ENCODE measurements around the gene TLCD3B.
"Not testable (repeated sequence)": the region's sequence is repeated elsewhere in the genome, so short reads cannot be mapped to it uniquely, and the experiment has no call there.

TLCD3B gene

DNA sequence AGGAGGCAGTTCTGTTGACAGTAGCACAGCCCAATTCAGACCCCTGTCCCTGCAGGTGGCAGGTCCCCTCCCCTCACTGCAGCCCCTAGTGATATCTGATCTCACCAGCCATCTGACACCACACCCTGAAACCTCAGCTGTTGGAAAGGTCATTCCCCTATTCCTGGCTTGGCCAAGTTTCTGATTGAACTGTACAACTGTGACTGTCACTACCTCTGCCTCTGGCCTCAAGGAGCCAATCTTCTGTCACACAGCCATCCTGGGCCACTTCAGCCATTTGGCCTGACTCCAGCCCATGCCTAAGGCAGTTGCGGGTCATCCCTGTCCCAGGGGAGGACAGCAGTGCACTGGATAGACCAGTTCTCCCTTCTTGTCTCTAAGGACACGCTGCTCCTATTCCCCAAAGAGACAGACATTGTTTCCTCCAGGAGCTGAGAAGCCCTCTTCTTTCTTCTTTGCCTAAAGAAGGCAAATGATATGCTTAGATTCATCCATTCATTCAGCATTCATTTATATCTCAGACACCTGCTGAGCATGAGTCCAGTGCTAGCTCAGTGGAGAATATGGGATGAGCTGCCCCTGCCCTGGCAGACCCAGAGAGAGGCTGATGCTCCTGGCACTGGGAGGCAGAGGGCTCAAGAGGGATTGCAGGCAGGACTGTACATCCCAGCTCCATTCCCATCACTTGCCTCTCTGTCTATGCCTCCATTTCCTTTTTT lies 29.9 kb upstream of the TLCD3B start:
- no peak for DNase-seq (ENCODE audit: low spot score)

DNA sequence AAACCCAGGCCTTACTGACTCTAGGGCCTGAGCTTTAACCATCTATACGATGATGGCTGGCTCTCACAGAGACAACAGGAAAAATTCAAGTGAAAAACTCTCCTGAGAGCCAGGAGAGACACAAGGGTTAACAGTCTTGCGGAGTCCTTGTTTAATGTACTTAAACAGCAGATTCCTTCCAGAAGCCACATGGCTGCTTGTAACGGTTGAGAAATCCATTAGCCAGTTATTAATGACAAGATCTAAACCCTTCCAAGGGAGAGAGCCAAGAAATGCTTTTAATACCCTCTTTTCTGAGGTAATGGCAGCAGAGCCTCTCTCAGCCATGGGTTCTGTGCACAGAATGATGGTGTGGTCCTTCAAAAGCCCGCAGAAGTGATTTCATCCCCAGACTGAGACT lies 29.3 kb upstream of the TLCD3B start:
- DNase-seq (ENCODE audit: low spot score) = no peak

DNA sequence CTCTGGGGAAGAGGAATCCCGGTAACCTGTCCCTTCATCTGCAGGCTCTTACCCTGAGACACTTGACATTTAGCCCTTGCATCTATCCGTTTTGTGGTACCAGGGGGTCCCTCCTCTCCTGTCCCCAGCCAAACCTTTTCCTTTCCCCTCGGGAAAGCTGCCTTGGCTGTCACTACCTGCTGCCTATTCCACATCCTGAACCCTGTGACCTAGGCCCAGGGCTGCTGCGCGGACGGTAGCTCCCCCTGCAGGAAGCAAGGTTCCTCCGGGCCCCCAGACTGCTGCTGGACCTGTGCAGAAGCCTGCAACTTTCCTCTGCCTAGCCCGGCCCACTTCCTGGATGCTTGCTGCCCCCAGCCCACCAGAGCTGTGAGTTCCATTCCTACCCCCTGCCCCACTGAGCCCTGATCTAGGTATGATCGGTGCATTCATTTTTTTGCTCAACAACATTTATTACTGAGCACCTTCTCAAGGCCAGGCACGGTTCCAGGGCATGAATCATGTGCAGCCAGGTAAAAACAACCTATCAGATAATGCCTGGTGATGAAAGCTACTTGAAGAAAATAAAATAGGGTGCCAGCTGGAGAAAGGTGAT lies 24.0 kb upstream of the TLCD3B start:
- DNase-seq (ENCODE audit: low spot score) = no peak

DNA sequence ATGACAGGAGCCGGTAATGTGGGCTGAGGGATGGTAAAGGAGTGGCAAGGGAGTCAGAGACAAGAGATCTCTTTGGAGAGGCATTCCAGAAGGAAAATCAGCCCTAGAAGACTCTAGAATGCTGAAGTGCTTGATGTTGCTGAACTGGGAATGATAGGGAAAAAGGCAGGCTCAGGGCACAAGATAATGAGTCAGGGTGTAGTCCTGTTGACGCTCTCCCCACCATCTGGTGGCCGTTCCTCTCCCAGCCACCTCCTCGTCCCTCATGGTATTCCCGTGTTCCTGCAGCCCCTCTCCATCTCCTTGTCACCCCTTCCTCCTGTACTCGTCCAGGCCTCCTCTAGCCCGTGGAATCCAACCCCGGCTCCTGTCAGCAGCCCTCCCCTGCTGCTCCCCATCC lies 23.4 kb upstream of the TLCD3B start:
- no peak for DNase-seq (ENCODE audit: low spot score)

DNA sequence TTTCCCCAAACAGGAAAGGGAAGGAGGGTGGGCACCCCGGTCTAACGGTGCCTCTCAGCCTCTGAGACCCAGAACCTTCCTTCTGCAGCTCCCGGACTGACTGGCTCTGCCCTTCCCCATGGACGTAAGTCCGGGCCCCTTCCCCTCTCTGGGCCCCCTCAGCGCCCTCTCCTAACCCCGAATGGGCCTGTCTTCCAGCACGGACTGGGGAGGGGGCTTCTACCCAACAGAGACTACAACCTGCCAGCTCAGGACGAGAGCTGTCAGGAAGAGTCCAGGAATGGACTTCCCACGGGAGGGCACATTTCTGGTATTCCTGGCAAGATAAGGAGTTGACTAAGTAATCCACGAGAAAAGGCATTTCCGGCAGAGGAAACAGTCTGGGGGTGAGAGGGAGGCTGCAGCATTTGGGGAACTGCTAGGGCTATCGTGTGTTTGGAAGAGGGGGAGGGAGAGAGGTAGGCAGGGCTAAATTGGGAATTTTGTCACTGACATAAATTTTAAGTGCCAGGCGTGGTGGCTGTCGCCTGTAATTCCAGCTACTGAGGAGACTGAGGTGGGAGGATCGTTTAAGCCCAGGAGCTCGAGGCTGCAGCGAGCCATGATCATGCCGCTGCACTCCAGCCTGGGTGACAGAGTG lies 22.4 kb upstream of the TLCD3B start:
- DNase-seq (ENCODE audit: low spot score) = peak; percentile 86

DNA sequence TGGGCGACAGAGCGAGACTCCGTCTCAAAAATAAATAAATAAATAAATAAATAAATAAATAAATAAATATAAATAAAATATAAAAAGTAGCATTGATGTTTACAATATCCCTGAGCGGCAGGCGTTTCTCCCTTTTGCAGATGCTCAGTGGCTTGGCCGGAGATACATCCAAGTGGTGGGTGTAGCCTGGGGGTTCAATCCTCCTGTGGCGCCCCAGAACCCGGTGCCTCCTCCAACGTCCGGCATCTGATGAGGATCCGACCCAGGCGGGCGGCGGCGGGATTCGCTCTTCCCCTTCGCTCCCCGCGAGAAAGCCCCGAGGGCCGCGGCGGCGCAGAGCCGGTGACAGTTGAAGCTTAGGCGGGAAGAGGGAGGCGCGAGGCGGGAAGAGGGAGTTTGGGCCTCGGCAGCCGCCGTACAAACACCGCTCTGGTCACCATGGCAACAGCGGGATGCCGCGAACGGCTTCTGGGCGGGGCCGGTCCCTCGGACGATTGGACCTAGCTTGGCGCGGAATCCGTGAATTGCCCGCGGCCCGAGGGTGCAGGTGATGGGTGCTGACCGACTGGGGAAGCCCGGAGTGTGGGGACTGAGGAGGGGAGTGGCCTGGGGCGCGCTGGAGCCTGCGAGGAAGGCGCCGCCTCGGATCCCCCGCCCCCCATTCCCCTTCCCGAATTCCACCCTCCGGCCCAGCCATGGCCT lies 21.8 kb upstream of the TLCD3B start:
- peak; percentile 97 for DNase-seq (ENCODE audit: low spot score)

DNA sequence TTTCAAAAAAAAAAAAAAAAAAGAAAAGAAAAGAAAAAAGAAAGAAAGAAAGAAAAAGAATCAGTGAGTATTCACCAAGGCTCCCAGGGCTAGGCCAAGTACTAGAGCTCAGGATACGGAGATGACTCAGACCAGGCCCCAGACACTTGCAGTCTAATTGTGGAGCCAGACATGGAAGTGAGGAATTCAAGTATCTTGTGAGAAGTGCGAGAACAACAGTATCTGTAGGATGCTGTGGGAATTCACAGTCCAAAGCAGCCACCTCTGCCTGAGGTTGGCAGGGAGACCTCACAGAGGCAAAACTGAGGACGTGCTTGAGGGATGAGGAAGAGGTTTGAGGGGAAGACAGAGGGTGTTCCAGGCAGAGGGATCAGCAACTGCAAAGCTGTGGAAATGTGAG lies 20.4 kb upstream of the TLCD3B start:
- DNase-seq (ENCODE audit: low spot score) = peak; percentile 80

DNA sequence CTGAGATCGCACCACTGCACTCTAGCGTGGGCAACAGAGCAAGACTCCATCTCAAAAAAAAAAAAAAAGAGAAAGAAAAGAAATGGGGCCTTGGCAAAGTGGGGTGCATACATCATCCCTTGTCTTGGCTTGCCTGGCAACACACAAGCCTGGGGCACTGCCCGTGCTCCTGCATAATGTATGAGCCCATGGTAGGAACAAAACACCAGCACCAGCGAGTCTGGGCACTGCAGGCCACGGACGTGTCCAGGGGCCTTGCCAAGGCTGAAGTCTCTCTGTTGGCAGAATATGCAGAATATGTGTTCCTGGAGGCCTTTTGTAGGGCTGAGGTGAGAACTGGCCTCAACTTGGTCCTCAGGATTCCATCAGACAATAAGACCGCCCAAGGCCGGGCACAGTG lies 18.8 kb upstream of the TLCD3B start:
- DNase-seq (ENCODE audit: low spot score) = no peak

DNA sequence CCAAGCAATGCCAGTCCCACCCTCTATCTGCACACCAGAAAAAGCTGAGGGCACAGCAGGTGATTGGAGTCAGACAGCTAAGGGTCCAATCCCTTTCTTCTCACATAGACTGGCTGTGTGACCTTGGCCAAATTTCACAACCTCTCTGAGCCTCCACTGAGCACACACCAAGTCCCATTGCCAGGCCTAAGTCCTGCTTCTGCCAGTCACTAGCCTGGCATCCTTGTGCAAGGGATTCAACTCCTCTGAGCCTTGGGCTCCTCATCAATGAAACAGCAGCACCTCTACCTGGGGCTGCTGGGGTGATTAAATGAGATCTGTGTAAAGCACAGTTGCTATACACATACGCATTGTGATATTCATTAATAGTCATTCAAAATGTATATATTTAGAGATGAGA lies 15.5 kb upstream of the TLCD3B start:
- DNase-seq (ENCODE audit: low spot score) = no peak

DNA sequence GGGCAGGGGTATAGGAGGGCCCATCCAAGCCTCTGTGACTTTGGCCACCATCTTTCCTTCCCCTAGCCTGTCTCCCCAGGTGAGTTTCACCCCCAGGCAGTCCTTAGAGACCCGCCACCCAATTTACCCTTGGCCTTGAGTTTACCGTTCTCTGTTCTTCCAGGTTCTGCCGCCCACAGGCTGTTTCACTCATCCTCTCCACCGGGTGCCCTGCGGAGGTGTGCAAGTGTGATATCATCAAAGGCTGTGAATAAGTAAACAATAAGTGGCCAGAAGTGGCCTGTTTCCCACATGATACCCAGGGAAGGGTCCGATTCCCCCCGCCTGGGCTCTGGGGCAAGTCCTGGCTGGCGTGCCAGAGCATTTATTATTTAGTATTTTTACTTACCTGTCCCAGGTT lies 15.1 kb upstream of the TLCD3B start:
- no peak for DNase-seq (ENCODE audit: low spot score)

DNA sequence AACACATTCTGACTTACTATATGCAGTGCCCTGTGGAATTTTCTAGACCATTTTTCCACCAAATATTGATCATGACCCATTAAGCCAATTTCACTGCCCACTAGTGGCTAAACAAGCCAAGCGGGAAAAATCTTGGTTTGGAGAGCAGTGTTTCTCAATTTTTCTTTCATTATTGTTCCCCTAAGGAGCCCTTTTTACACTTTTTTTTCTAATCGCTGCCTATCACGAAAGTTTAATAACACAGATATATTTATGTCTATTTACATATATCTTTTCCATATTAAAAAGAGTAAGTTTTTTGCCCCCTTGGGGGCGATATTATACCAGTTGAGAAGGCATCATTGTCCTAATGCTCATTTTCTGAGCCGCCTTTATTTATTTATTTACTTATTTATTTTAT lies 10.8 kb upstream of the TLCD3B start:
- DNase-seq (ENCODE audit: low spot score) = no peak

DNA sequence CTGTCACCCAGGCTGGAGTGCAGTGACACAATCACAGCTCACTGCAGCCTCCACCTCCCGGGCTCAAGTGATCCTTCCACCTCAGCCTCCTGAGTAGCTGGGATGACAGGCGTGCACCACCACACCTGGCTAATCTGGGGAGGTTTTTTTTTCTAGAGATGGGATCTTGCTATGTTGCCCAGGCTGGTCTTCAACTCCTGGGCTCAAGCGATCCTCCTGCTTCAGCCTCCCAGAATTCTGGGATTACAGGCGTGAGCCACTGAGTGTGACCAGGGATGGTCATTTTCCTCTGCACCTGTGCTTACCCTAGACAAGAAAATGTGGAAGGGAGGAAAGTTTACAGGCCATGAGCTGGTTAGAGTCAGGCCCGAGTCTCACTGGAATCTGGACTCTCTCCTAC lies 9.6 kb upstream of the TLCD3B start:
- DNase-seq (ENCODE audit: low spot score) = not testable (repeated sequence)

DNA sequence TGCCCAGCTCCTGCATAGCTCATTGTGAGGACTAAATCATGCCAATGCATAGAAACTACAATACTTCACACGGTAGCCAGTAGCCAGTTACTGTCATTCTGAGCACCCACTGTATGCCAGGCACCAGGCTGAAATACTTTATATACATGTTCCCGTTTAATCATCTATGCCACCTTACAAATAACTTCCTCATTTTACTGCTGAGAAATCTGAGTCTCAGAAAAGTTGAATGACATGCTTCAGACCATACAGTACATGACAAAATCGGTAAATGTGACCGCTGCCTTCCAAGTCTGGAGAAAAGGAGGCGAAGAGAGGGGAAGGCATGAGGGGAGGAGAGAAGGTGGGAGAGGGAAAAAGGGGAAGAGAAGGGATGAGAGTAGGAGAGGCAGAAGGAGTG lies 9.2 kb upstream of the TLCD3B start:
- DNase-seq (ENCODE audit: low spot score) = no peak

DNA sequence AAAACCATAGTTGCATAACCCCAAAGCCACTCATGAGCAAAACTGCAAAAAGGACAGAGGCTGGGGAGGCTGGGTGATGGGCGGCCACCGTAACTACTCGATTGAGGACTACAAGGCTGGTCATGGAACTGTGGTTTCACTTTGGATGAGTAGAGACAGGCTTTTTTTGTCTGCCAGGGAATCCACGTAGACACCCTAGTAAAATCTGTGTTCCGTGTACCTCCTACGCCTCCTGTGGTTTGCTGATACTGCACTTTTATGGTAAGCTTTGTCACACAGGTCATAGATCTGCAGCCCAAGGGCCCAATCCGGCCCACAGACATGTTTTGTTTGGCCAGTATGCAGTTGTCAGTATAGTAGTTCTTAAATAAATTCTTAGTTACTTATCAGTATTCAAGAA lies 2.2 kb upstream of the TLCD3B start:
- no peak for DNase-seq (ENCODE audit: low spot score)

DNA sequence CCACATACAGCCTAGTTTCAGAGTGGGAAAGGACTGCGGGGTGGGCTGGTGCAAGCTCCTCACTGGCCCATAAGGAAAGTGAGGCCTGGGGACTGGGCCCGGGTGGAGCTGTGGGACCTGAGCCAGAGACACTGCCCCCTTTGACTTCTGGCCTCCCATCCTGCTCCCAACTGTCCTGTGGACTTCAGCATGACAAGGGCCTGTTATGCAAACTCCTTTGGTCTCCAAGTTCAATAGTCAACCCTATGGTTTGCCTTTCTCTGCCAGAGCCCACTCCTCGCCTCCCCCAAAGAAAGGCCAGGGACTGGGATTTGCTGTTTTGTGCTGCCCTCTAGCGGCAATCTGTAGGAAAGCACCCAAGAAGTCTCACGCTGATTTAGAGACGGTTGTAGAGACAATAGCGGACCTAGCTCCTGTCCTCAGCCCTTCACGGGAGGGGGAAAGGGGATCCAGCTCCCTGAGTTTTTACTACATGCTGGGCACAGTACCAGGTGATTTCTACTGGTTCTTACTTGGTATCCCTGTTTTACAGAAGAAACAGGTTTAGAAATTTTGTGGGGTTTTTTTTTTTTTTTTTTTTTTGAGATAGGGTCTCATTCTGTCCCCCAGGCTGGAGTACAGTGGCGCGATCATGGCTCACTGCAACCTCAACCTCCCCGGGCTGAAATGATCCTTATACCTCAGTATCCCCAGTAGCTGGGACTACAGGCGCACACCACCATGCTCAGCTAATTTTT lies 1.2 kb upstream of the TLCD3B start:
- DNase-seq (ENCODE audit: low spot score) = peak; percentile 74

DNA sequence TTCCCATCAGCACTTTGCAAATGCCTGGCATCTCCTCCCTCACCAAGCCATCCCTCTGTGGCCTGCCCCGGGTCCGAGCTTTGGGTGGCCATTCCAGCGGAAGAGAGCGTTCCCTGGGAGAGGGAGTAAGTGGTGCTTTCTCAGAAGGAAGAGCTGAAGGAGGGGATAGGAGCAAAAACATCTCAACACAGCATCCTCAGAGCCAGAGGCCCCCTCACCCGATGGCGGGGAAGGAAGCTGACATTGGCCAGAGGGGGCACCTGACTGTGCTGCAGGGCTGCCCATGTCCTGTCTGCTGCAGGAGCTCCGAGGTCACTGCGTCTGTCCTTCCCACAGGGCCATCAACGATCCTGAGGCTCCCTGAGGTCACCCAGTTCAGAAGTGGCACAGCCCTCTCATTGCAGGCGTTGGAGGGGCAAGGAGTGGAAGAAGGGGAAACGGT lies 427 bp upstream of the TLCD3B start:
- DNase-seq (ENCODE audit: low spot score) = no peak

DNA sequence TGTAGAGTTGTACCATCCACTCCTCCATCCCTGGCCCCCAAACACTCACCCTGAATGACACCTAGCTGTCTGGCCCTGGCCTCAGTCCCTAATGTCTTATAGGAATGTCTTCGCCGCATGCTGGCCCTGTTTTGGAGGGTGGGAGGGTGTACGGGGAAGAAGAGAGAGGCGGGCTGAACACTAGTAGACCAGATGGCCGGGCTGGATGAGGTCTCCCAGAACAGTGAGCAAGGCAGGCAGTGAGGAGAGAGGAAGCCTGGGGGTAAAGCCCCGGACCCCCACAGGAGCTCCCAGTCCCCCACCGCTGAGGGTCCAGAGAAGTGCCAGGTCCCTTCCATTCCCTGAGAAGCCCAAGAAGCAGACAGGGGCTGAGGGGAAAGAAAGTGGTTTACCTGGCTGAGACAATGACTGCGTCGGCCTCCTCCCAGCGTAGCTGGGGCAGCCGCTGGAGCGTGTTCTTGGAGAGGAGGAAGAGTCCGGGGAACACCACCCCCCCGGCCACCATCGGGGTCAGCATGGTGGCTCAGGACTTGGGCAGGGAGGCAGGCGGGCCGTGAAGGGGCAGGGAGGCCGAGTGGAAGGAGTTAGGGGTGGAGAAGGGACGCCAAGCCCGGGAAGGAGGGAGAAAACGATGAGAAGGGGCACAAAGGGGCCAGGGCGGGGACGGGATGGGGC lies 923 bp downstream of the TLCD3B start:
- no peak for DNase-seq (ENCODE audit: low spot score)

DNA sequence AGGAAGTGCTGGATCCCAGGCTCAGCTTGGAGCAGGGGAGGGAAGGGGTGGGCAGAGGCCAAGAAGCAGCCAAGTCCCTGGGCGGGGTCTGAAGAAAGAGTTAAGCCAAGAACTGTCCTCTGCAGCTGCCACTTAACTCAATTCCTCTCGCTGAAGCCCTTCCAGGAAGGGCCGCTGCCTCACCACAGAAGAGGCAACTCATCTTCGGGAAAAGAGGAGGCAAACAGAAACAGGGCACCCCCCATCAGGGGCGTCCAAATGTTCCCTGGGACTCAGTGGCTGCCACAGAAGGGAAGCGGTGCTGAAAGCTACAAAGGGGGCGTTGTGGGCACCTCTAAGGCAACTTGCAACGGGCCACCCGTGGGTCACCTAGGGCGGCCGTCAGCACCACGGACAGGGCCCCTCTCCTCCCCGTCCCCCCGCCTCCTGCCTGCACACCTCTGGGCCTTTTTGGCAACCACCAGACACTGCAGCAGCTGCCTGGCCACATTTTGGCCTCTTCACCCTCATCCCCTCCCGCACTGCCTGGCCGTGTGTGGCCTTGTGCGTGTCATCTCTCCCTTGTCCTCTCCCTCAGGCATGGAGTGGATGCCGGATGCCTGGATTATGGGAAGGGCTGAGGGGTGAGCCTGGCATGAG lies 2.5 kb downstream of the TLCD3B start:
- no peak for DNase-seq (ENCODE audit: low spot score)

DNA sequence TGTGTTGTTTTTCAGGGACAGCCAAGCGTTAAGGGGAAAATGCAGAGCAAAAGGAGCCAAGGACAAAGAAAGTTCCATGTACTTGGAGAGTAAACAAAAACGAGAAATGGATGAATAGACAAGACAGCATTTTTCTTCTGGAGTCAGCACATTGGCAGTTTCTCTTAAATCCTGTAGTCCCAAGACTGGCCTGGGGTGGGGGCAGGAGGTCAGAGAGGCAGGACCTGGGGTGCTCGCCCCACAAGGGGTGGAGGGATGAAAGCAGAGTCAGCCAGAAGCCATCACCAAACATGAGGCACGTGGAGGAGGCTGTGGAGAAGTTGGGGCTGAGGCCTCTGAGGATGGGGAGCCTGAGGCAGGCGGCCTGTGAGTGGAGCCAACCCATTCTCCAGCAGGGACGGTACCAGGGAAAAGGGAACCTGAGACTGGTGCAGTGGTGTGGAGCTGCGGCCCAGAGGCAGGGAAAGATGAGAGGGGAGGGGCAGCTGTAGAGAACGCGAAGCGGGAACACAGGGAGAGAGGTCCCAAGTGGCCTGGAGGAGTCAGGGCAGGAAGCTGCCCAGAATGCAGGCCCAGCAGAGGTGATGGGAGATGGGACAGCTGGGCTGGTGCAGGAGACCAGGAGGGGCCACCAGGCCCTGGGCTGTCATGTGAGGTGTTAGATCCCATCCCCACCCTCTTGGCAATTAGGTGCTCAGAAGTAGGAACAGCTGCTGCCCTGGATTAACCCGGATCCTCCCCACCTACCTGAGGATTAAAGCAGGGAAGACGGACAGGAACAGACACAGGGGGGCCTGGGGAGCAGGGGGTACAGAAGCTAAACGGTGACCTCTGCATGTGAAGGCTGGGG lies 3.3 kb downstream of the TLCD3B start:
- DNase-seq (ENCODE audit: low spot score) = no peak

DNA sequence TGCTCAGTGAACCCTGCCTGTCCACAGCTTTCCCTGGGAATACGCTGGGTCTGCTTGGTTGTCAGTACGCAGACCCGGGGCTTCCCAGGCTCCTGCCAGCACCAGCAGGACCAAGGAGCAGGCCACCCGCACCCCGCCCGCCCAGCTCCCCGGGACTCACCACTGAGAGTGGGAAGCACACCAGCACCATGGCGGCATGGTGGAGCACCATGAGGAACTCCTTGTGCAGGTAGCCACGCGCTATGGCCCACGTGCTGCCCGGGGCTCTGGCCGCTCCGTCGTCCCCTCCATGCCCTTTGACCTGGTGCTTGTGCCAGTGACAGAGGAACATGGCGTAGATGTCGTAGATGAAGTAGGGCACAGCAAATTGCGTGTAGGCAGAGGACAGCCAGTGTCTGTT lies 4.6 kb downstream of the TLCD3B start:
- DNase-seq (ENCODE audit: low spot score) = no peak
